Trophoblast cell (in vitro differentiated cells and primary cell): ENCODE results near the gene HLA-DQB1.

Experiments
- DNase-seq, 2 donors: peaks; one replicate each; pipeline ENCODE4 v3.0.0-alpha.2; 2016
- H2AFZ ChIP-seq: 2 replicates; pipeline ENCODE4 v1.6.1; 2013; ENCODE audit warnings: low read length, moderate library complexity, mild to moderate bottlenecking; ENCODE audit not compliant: insufficient read depth, poor library complexity
- H2AK5ac ChIP-seq: 2 replicates; pipeline ENCODE4 v1.6.1; 2013; ENCODE audit warnings: mild to moderate bottlenecking, low read length
- H2BK120ac ChIP-seq: 2 replicates; pipeline ENCODE4 v1.6.1; 2013; ENCODE audit warnings: low read length, mild to moderate bottlenecking, moderate library complexity; ENCODE audit not compliant: insufficient read depth, poor library complexity
- H2BK12ac ChIP-seq: 2 replicates; pipeline ENCODE4 v1.6.1; 2013; ENCODE audit warnings: mild to moderate bottlenecking, low read length, moderate library complexity
- H2BK5ac ChIP-seq: 2 replicates; pipeline ENCODE4 v1.6.1; 2013; ENCODE audit warnings: low read length, low read depth, moderate library complexity, mild to moderate bottlenecking; ENCODE audit not compliant: poor library complexity
- H3K14ac ChIP-seq: 2 replicates; pipeline ENCODE4 v1.6.1; 2013; ENCODE audit warnings: mild to moderate bottlenecking, low read length
- H3K18ac ChIP-seq: 2 replicates; pipeline ENCODE4 v1.6.1; 2013; ENCODE audit warnings: mild to moderate bottlenecking, low read length
- H3K23ac ChIP-seq: 2 replicates; pipeline ENCODE4 v1.6.1; 2013; ENCODE audit warnings: low read length
- H3K27ac ChIP-seq: 2 replicates; pipeline ENCODE4 v1.5.1; 2013; ENCODE audit warnings: low read depth, mild to moderate bottlenecking, inconsistent platforms, low read length, moderate library complexity
- H3K27me3 ChIP-seq: 2 replicates; pipeline ENCODE4 v1.6.1; 2013; ENCODE audit warnings: inconsistent platforms, mild to moderate bottlenecking, low read length, moderate library complexity; ENCODE audit not compliant: insufficient read depth
- H3K36me3 ChIP-seq, 2 experiments: 1 replicate in 1 of 2; 2 replicates in 1 of 2; pipeline ENCODE4 v1.6.1; 2013; ENCODE audit warnings: low read length in 2 of 2, mild to moderate bottlenecking in 2 of 2, moderate library complexity in 1 of 2; ENCODE audit not compliant: insufficient read depth in 2 of 2, control insufficient read depth in 1 of 2
- H3K4ac ChIP-seq: 2 replicates; pipeline ENCODE4 v1.6.1; 2013; ENCODE audit warnings: low read depth, mild to moderate bottlenecking, low read length, moderate library complexity
- H3K4me1 ChIP-seq, 2 experiments: 1 replicate in 1 of 2; 2 replicates in 1 of 2; pipeline ENCODE4 v1.6.1; 2013; ENCODE audit warnings: low read length in 2 of 2, mild to moderate bottlenecking in 2 of 2, moderate library complexity in 1 of 2; ENCODE audit not compliant: insufficient read depth in 2 of 2, control insufficient read depth in 1 of 2
- H3K4me2 ChIP-seq: 2 replicates; pipeline ENCODE4 v1.6.1; 2013; ENCODE audit warnings: inconsistent platforms, mild to moderate bottlenecking, low read length, moderate library complexity
- H3K4me3 ChIP-seq: 2 replicates; pipeline ENCODE4 v1.5.1; 2013; ENCODE audit warnings: mild to moderate bottlenecking, low read depth, low read length, inconsistent platforms
- H3K79me1 ChIP-seq: one replicate; pipeline ENCODE4 v1.6.1; 2013; ENCODE audit warnings: low read length
- H3K79me2 ChIP-seq: 2 replicates; pipeline ENCODE4 v1.6.1; 2013; ENCODE audit warnings: low read length, mild to moderate bottlenecking; ENCODE audit not compliant: control insufficient read depth, insufficient read depth, poor library complexity
- H3K9ac ChIP-seq: 2 replicates; pipeline ENCODE4 v1.6.1; 2013; ENCODE audit warnings: mild to moderate bottlenecking, low read length
- H3K9me3 ChIP-seq: 2 replicates; pipeline ENCODE4 v1.6.1; 2013; ENCODE audit warnings: low read depth, mild to moderate bottlenecking, control low read depth, inconsistent platforms, low read length; ENCODE audit not compliant: insufficient read depth
- H4K12ac ChIP-seq: 2 replicates; pipeline ENCODE4 v1.6.1; 2013; ENCODE audit warnings: low read depth, mild to moderate bottlenecking, low read length, moderate library complexity
- H4K8ac ChIP-seq: 2 replicates; pipeline ENCODE4 v1.6.1; 2013; ENCODE audit warnings: low read depth, mild to moderate bottlenecking, low read length, moderate library complexity
- H4K91ac ChIP-seq: one replicate; pipeline ENCODE4 v1.6.1; 2013; ENCODE audit warnings: low read depth, mild to moderate bottlenecking, low read length, moderate library complexity
- WGBS: extraction: QIAGEN DNeasy Blood & Tissue Kit; methylation state at CpG from one replicate; pipeline ENCODE4 v1.1.7; 2013; ENCODE audit warnings: missing lambda C conversion rate; ENCODE audit not compliant: insufficient read length, insufficient coverage; ENCODE audit errors: extremely low coverage; 5-methylcytosine and 5-hydroxymethylcytosine counted together

HLA-DQB1 gene

GRCh38 chr6:32703347-32703746, 36.9 kb upstream of the HLA-DQB1 start:
- H3K79me1 ChIP-seq = no peaks in the 10 kb centered on the region
- no peak overlapping the region for H2BK12ac ChIP-seq
- H3K18ac ChIP-seq = no peak overlapping the region
- no peak overlapping the region for H2AFZ ChIP-seq
- no peak overlapping the region for H4K91ac ChIP-seq
- no peaks in the 10 kb centered on the region for H3K4me1 ChIP-seq
- no peak for DNase-seq
- no peaks in the 10 kb centered on the region for H3K27me3 ChIP-seq
- WGBS = no CpG with 5 or more reads among the region's 4 CpGs
- H3K9me3 ChIP-seq = no peaks in the 10 kb centered on the region
- H2AK5ac ChIP-seq = no peak overlapping the region
- no peak overlapping the region for H3K27ac ChIP-seq
- no peak overlapping the region for H3K14ac ChIP-seq
- no peak overlapping the region for H3K4me2 ChIP-seq
- H4K12ac ChIP-seq = no peak overlapping the region
- H3K79me2 ChIP-seq = no peaks in the 10 kb centered on the region
- H3K23ac ChIP-seq = no peak overlapping the region
- no peaks in the 10 kb centered on the region for H3K36me3 ChIP-seq
- no peak overlapping the region for H3K4ac ChIP-seq
- H2BK5ac ChIP-seq = no peak overlapping the region
- no peak overlapping the region for H4K8ac ChIP-seq
- H3K9ac ChIP-seq = no peak overlapping the region
- H2BK120ac ChIP-seq = no peak overlapping the region
- H3K4me3 ChIP-seq = no peak overlapping the region

GRCh38 chr6:32700391-32701040, 34.1 kb upstream of the HLA-DQB1 start:
- Histone ChIP-seq H4K12ac (no peak overlapping the region), H3K36me3 (no peaks in the 10 kb centered on the region), H3K79me2 (no peaks in the 10 kb centered on the region), H3K4me1 (no peaks in the 10 kb centered on the region), H2BK12ac (no peak overlapping the region), H2AK5ac (no peak overlapping the region), H2BK5ac (no peak overlapping the region), H3K9me3 (no peaks in the 10 kb centered on the region), H3K4me3 (no peak overlapping the region), H3K23ac (no peak overlapping the region), H3K27me3 (no peaks in the 10 kb centered on the region), H3K18ac (no peak overlapping the region), H3K27ac (no peak overlapping the region), H2BK120ac (no peak overlapping the region), H3K9ac (no peak overlapping the region), H3K79me1 (no peaks in the 10 kb centered on the region), H2AFZ (no peak overlapping the region), H3K4ac (no peak overlapping the region), H4K91ac (no peak overlapping the region), H3K4me2 (no peak overlapping the region), H4K8ac (no peak overlapping the region), H3K14ac (no peak overlapping the region)
- WGBS = no CpG with 5 or more reads among the region's 6 CpGs
- peak; percentile 22 to 71 for DNase-seq

GRCh38 chr6:32697031-32697430, 30.6 kb upstream of the HLA-DQB1 start:
- Histone ChIP-seq H3K36me3 (no peaks in the 10 kb centered on the region), H3K4me2 (no peak overlapping the region), H3K27me3 (no peaks in the 10 kb centered on the region), H3K27ac (no peak overlapping the region), H3K4me3 (no peak overlapping the region), H3K79me1 (no peaks in the 10 kb centered on the region), H3K4me1 (no peaks in the 10 kb centered on the region), H2BK12ac (no peak overlapping the region), H2AK5ac (no peak overlapping the region), H4K91ac (no peak overlapping the region), H4K12ac (no peak overlapping the region), H3K79me2 (no peaks in the 10 kb centered on the region), H2AFZ (no peak overlapping the region), H3K4ac (no peak overlapping the region), H4K8ac (no peak overlapping the region), H3K14ac (no peak overlapping the region), H2BK120ac (no peak overlapping the region), H3K9me3 (no peaks in the 10 kb centered on the region), H3K18ac (no peak overlapping the region), H3K23ac (no peak overlapping the region), H2BK5ac (no peak overlapping the region), H3K9ac (no peak overlapping the region)
- no peak for DNase-seq
- no CpG with 5 or more reads among the region's 1 CpG for WGBS

GRCh38 chr6:32692019-32692418, 25.6 kb upstream of the HLA-DQB1 start:
- Histone ChIP-seq H2BK12ac (no peak overlapping the region), H3K23ac (no peak overlapping the region), H3K79me2 (no peaks in the 10 kb centered on the region), H2BK5ac (no peak overlapping the region), H2AK5ac (no peak overlapping the region), H3K4ac (no peak overlapping the region), H3K4me1 (no peaks in the 10 kb centered on the region), H3K36me3 (no peaks in the 10 kb centered on the region), H2AFZ (no peak overlapping the region), H4K8ac (no peak overlapping the region), H3K4me3 (no peak overlapping the region), H3K9ac (no peak overlapping the region), H3K18ac (no peak overlapping the region), H3K27ac (no peak overlapping the region), H3K14ac (no peak overlapping the region), H3K4me2 (no peak overlapping the region), H2BK120ac (no peak overlapping the region), H3K27me3 (no peaks in the 10 kb centered on the region), H3K79me1 (no peaks in the 10 kb centered on the region), H3K9me3 (no peaks in the 10 kb centered on the region), H4K91ac (no peak overlapping the region), H4K12ac (no peak overlapping the region)
- no CpG with 5 or more reads among the region's 1 CpG for WGBS
- DNase-seq = peak in 1 of 2 donors; percentile 19
